Upper lobe of left lung (tissue), 6 donors: Measurements from ENCODE around the gene TMC7. TPM values are rescaled to one million over a fixed set of nuclear protein-coding genes. Genes with fewer than 3 reads are reported as not detected.
A peak's percentile ranks its signal among the peaks of the same experiment; 100 is the strongest.

Experiments used
- ATAC-seq, 2 donors: fragments of 200-7000 bp; cut with Tn5 transposase; one replicate each; pipeline ENCODE4 v1.9.1; 2022; ENCODE audit warnings: mild to moderate bottlenecking in 2 of 2, moderate library complexity in 2 of 2; ENCODE audit not compliant: low FRiP score in 2 of 2
- DNase-seq, 2 donors: peaks; one replicate each; pipeline ENCODE4 v3.0.0-alpha.2; 2019 to 2020
- H3K27ac ChIP-seq, 4 donors: fragments of 200-600 bp; sonication (generic); one replicate each; pipeline ENCODE4 v1.5.1; 2016 to 2019
- H3K27me3 ChIP-seq, 4 donors: fragments of 200-600 bp; sonication (generic); one replicate each; pipeline ENCODE4 v1.5.1; 2017 to 2019
- H3K36me3 ChIP-seq, 4 donors: fragments of 200-600 bp; sonication (generic); one replicate each; pipeline ENCODE4 v1.5.1; 2016 to 2019
- H3K4me1 ChIP-seq, 4 donors: fragments of 200-600 bp; sonication (generic); one replicate each; pipeline ENCODE4 v1.5.1; 2018 to 2019
- H3K4me3 ChIP-seq, 4 donors: fragments of 200-600 bp; sonication (generic); one replicate each; pipeline ENCODE4 v1.5.1; 2017 to 2019; ENCODE audit warnings: mild to moderate bottlenecking in 2 of 4, moderate library complexity in 1 of 4
- H3K9me3 ChIP-seq, 4 donors: fragments of 200-600 bp; sonication (generic); one replicate each; pipeline ENCODE4 v1.5.1; 2018 to 2019
- EP300 ChIP-seq, 4 donors: sonication (generic); formaldehyde crosslinking; IDR thresholded peaks; one replicate each; pipeline ENCODE4 v1.5.1; 2017; ENCODE audit warnings: antibody characterized with exemption in 4 of 4, control low read depth in 2 of 4
- POLR2A ChIP-seq, 4 donors: fragments of 450-650 bp; IDR thresholded peaks; one replicate each; pipeline ENCODE4 v1.5.1; 2016 to 2017; ENCODE audit warnings: antibody characterized with exemption in 4 of 4, mild to moderate bottlenecking in 2 of 4
- POLR2AphosphoS5 ChIP-seq, 2 donors: sonication (generic); formaldehyde crosslinking; IDR thresholded peaks; one replicate each; pipeline ENCODE4 v1.5.1; 2017; ENCODE audit warnings: antibody characterized with exemption in 2 of 2
- WGBS, 2 donors: methylation state at CpG; one replicate each; pipeline ENCODE4 v1.1.5; 2017 to 2018; 5-methylcytosine and 5-hydroxymethylcytosine counted together
- total RNA-seq, 6 donors: library from RNA; depleted of rRNA in 4 of 6; stranded (reverse); fragments of >200 nt in 4 of 6; gene quantifications; one replicate each; pipeline versions ENCODE4 v1.1.0 to v1.2.1, GENCODE V29; 2016 to 2021
- TF ChIP-seq, protein P1 (sequence below), 6 experiments: fragments of 450-650 bp in 4 of 6; fragments of 200-600 bp in 2 of 6; sonication (generic) in 2 of 6; IDR thresholded peaks; one replicate each; pipeline ENCODE4 v1.5.1; 2016 to 2019; ENCODE audit warnings: antibody characterized with exemption in 6 of 6
- donor health status: DM: no; HTN: no; CAD: no; lungs with moderate emphysema.
- donor health status: DM: no; HTN: yes; CAD: no; lungs with severe emphysema.

Gene TMC7
- total RNA-seq, 6 donors from 2014 or later, result 4.5 to 11.5 (median 5.9) TPM

DNA sequence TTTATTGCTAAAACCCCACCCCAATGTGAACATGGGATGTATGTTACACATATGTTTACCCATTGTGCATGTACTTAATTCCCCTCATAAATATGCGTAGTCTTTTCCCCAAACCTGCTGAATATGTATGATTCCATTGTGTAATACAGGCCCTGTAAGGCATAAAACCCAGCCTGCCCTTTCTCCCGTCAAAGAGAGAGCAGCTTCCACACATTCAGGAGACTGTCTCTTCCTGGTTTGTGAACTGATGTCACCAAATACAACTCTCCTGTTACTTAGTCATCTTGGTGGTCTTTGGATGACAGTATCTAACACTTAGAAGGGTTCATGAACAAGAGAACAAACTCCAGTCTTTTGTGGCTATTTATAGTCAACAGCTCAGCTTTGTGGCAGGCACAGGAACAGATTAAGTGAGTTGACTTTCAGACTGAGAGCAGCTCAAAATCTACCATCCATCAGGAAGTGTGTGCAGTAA lies 24.7 kb upstream of the TMC7 start:
- TF ChIP-seq POLR2AphosphoS5 (IDR thresholded peaks at IDR 0.05), result no peak
- TF ChIP-seq, protein P1, sequence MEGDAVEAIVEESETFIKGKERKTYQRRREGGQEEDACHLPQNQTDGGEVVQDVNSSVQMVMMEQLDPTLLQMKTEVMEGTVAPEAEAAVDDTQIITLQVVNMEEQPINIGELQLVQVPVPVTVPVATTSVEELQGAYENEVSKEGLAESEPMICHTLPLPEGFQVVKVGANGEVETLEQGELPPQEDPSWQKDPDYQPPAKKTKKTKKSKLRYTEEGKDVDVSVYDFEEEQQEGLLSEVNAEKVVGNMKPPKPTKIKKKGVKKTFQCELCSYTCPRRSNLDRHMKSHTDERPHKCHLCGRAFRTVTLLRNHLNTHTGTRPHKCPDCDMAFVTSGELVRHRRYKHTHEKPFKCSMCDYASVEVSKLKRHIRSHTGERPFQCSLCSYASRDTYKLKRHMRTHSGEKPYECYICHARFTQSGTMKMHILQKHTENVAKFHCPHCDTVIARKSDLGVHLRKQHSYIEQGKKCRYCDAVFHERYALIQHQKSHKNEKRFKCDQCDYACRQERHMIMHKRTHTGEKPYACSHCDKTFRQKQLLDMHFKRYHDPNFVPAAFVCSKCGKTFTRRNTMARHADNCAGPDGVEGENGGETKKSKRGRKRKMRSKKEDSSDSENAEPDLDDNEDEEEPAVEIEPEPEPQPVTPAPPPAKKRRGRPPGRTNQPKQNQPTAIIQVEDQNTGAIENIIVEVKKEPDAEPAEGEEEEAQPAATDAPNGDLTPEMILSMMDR (IDR thresholded peaks at IDR 0.05), result no peak
- TF ChIP-seq EP300 (IDR thresholded peaks at IDR 0.05), result no peak
- no peak for TF ChIP-seq POLR2A (IDR thresholded peaks at IDR 0.05)
- Histone ChIP-seq H3K4me3 (no peak overlapping the region), H3K27ac (no peak overlapping the region), H3K9me3 (no peaks in the 10 kb centered on the region), H3K4me1 (peaks cover 0 to 10% (median 4%) of the 10 kb centered on the region in 4 donors), H3K27me3 (no peaks in the 10 kb centered on the region), H3K36me3 (no peaks in the 10 kb centered on the region)
- DNase-seq (no peak), ATAC-seq (no peak)
- 71 to 82% methylated on average over 2 of the region's 2 CpGs for WGBS, 2 donors

DNA sequence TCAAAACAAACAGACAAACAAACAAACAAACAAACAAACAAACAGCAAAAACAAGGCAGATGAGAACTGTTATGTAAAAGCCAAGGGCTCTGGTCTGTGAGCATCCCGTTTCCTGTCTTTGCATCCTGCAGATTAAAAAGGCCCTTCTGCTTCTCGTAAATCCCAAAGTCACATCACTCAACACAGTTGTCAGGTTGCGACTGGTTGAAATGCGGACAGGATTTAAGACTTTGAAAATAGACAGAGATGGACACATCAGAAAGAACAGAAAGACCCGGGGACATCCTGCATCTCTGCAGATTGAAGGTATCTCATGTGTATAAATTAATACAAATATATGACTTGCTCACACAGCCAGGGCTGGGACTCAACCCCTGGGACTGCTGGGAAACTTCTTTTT lies 18.2 kb upstream of the TMC7 start:
- Histone ChIP-seq H3K27ac (no peak overlapping the region), H3K36me3 (no peaks in the 10 kb centered on the region), H3K4me1 (peaks cover 0 to 12% (median 5%) of the 10 kb centered on the region in 4 donors), H3K9me3 (no peaks in the 10 kb centered on the region), H3K27me3 (no peaks in the 10 kb centered on the region), H3K4me3 (no peak overlapping the region)
- DNase-seq (no peak), ATAC-seq (no peak)
- WGBS, 2 donors, result 75 to 78% methylated on average over 5 of the region's 5 CpGs
- no peak for TF ChIP-seq POLR2A (IDR thresholded peaks at IDR 0.05)
- TF ChIP-seq POLR2AphosphoS5 (IDR thresholded peaks at IDR 0.05), result no peak
- TF ChIP-seq, protein P1 (IDR thresholded peaks at IDR 0.05), result no peak
- TF ChIP-seq EP300 (IDR thresholded peaks at IDR 0.05), result no peak

DNA sequence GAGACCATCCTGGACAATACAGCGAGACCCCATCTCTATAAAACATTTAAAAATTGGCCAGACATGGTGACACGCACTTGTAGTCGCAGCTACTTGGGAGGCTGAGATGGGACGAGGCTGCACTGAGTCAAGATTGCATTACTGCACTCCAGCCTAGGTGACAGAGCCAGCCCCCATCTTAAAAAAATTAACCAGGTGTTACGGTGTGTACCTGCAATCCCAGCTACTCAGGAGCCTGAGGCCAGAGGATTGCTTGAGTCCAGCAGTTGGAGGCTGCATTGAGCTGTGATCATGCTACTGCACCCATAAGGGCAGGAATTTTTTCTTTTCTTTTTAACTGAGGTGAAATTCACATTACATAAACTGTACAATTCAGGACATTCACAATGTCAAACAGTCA lies 16.9 kb upstream of the TMC7 start:
- WGBS, 2 donors, result 97 to 100% methylated on average over 1 to 5 of the region's 5 CpGs
- TF ChIP-seq EP300 (IDR thresholded peaks at IDR 0.05) (no peak), POLR2AphosphoS5 (IDR thresholded peaks at IDR 0.05) (no peak), POLR2A (IDR thresholded peaks at IDR 0.05) (no peak)
- TF ChIP-seq, protein P1 (IDR thresholded peaks at IDR 0.05), result no peak
- ATAC-seq, result no peak
- Histone ChIP-seq H3K36me3 (no peaks in the 10 kb centered on the region), H3K27ac (no peak overlapping the region), H3K4me3 (no peak overlapping the region), H3K4me1 (peaks cover 0 to 12% (median 3%) of the 10 kb centered on the region in 4 donors), H3K27me3 (no peaks in the 10 kb centered on the region), H3K9me3 (no peaks in the 10 kb centered on the region)
- no peak for DNase-seq

DNA sequence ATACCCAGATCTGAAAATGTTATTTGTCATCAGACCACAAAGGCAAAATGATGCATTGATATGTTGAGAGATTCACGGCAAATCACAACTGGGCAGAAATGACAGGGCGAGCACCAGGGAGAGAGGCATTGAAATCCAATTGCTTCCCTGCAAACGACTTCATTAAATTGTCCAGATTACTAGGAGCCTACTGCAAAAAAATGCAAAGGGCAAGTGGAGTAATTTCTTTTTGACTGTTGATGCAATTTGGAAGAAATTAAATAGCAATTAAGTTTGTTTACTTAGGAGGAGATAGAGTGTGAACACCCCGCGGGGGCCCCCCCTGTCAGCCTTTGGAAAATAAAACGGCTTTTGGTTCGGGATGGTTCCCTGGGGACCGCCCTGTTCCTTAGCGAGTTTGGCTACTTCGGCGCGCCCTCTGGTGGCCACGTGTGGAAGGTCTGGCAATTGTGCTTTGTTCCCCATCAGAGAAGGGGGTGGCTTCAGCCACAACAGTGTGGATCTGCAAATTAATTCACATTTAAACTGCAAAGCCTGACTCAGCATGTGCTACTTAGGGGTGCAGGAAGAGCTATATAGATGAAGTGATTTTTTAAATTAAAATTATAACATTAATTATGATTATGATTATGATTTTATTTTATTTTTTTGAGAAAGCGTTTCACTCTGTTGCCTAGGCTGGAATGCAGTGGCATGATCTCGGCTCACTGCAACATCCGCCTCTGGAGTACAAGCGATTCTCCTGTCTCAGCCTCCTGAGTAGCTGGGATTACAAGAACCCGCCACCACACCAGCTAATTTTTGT lies 14.5 kb upstream of the TMC7 start:
- DNase-seq (peak; percentile 85 to 89), ATAC-seq (peak; percentile 93 to 94)
- WGBS, 2 donors, result 24% methylated on average over 18 of the region's 18 CpGs
- TF ChIP-seq POLR2A (IDR thresholded peaks at IDR 0.05) (no peak), EP300 (IDR thresholded peaks at IDR 0.05) (no peak), POLR2AphosphoS5 (IDR thresholded peaks at IDR 0.05) (no peak)
- TF ChIP-seq, protein P1 (IDR thresholded peaks at IDR 0.05), result peak; percentile 76 to 91 (median 82)
- no peaks in the 10 kb centered on the region for H3K27me3 ChIP-seq
- peak overlapping the region in 2 of 4 donors; percentile 33 to 37 for H3K4me3 ChIP-seq
- H3K27ac ChIP-seq, result no peak overlapping the region
- H3K36me3 ChIP-seq, result no peaks in the 10 kb centered on the region
- peaks cover 0 to 4% (median 0%) of the 10 kb centered on the region in 4 donors for H3K4me1 ChIP-seq
- no peaks in the 10 kb centered on the region for H3K9me3 ChIP-seq
